Medulla oblongata (tissue), 1 donor: ENCODE results near the gene ANGPTL4.

Experiments used
- DNase-seq: peaks from one replicate; pipeline ENCODE4 v3.0.0-alpha.2; 2015; ENCODE audit errors: extremely low spot score

Gene ANGPTL4

DNA sequence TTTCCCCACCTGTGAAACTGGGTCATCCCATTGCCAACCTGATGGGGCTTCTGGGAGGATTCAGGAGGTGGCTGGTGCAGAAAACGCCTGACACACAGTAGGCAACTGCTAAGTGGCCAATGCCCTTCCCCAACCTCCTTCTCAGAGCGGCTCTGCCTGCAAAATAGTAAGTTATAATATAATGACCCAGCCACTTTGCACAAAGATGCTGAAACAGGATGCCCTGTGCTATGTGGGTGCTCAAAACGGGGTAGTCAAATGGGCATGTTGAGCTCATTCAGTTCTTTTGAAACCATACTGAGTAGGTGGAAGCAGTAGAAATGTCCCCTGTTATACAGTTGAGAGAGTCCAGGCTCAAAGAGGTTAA, 49.7 kb downstream of the ANGPTL4 start:
- DNase-seq, result no peak

DNA sequence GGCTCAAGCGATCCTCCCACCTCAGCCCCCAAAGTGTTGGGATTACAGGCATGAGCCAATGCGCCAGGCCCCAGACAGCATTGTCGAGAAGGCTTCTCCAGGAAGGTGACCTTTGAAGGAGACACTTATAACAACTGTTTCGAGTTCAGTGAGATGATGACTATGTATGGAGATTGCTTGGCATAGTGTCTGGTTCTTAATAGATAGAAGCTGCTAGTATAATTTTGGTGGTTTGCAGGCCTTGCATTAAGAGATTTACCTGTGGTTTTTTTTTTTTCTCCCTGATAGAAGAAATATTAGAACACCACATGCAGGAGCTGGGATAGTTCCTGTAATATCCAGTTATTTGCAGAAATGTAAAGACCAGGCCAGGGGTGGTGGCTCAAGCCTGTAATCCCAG, 52.8 kb downstream of the ANGPTL4 start:
- no peak for DNase-seq

DNA sequence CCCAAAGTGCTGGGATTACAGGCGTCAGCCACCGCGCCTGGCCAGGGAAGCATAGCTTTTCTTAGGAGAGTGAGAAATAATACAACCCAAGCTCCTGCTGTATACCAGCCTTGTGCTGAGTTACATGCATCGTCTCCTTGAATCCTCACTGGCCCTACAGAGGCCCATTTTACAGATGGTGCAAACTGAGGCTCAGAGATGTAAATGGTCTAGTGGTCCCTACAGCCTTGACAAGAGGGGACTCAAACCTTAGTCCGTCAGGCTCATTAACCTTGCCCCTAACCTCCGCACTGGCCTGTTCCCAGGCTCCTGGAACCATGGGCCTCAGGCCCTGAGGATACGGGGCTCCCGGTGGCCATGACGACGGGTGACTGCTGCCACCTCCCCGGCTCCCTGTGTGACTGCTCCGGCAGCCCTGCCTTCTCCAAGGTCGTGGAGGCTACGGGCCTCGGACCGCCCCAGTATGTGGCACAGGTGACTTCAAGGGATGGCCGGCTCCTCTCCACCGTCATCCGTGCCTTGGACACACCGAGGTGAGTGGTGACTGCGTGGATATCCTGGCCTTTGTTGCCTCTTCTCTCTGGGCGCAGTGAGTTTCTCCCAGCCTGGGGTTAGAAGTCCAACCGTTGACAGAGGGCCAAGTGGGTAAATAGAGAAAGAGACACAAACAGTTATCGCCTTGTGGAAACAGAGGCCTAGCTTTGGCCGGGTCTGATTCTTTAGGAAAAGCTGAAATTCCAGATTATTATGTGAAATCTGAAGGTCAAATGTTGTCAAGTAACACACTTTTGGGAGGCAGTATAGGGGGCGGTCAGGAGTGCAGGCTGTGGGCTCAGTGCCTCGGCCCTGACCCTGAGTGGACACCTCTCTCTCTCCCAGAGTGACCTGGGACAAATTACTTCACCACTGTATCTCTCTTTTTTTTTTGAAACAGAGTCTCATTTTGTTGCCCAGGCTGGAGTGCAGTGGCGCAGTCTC, 57.8 kb downstream of the ANGPTL4 start:
- DNase-seq, result no peak

DNA sequence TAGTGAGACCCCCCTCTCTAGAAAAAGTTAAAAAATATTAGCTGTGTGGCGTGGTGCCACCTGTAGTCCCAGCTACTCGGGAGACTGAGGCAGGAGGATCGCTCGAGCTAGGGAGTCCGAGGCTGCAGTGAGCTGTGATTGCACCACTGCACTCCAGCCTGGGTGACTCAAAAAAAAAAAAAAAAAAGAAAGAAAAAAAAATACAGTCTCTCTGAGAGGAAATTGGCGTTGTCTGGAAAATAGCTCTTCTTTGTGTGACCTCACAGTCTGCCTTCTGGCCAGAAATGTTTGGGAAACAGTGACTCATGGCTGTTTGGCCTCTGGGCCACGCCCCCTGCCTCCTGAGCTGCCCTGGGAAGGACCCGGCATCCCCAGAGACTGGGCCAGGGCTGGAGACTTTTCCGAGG, 59.9 kb downstream of the ANGPTL4 start:
- DNase-seq, result peak; percentile 72
